Spinal cord (tissue), 10 donors: ENCODE results near the gene STT3B. TPM values are rescaled to one million over a fixed set of nuclear protein-coding genes. Genes with fewer than 3 reads are reported as not detected.

Source experiments
- DNase-seq, 6 donors: peaks; one replicate each; pipeline versions ENCODE4 v3.0.0 to v3.0.0-alpha.2; 2013 to 2015; ENCODE audit warnings: low spot score in 6 of 6, low read depth in 4 of 6
- H3K27ac ChIP-seq: one replicate; pipeline ENCODE4 v1.5.1; 2013; ENCODE audit warnings: low read depth, low read length, control low read depth
- H3K27me3 ChIP-seq: one replicate; pipeline ENCODE4 v1.6.1; 2013; ENCODE audit warnings: low read length; ENCODE audit not compliant: control insufficient read depth, insufficient read depth
- H3K36me3 ChIP-seq: one replicate; pipeline ENCODE4 v1.6.1; 2013; ENCODE audit warnings: low read length; ENCODE audit not compliant: control insufficient read depth, insufficient read depth
- H3K4me1 ChIP-seq: one replicate; pipeline ENCODE4 v1.6.1; 2013; ENCODE audit warnings: low read length; ENCODE audit not compliant: control insufficient read depth, insufficient read depth
- H3K4me3 ChIP-seq: one replicate; pipeline ENCODE4 v1.5.1; 2013; ENCODE audit warnings: low read depth, low read length, control low read depth
- H3K9me3 ChIP-seq: one replicate; pipeline ENCODE4 v1.6.1; 2013; ENCODE audit warnings: low read length; ENCODE audit not compliant: control insufficient read depth, insufficient read depth
- WGBS: methylation state at CpG from one replicate; pipeline ENCODE4 v1.1.5; 2013; ENCODE audit warnings: missing lambda C conversion rate; ENCODE audit not compliant: insufficient coverage; 5-methylcytosine and 5-hydroxymethylcytosine counted together
- polyA plus RNA-seq, 2 donors: library from polyadenylated mRNA; unstranded; fragments of 120-200 nt; gene quantifications; one replicate each; pipeline ENCODE4 v1.2.1, GENCODE V29; 2013; ENCODE audit not compliant: insufficient read length in 2 of 2
- total RNA-seq, 2 donors: library from RNA; depleted of rRNA in 1 of 2; stranded (reverse); fragments of 120-200 nt in 1 of 2; fragments of >200 nt in 1 of 2; gene quantifications; one replicate each; pipeline versions ENCODE4 v1.2.3 to v1.2.4, GENCODE V29; 2013 to 2014
- donor health status: healthy.

The STT3B gene
- total and polyA plus RNA-seq, 4 donors, result 93.7 to 196 (median 126) TPM

GRCh38 chr3:31575448-31575847 lies 42.7 kb downstream of the STT3B start:
- no peak for DNase-seq
- Histone ChIP-seq H3K27ac (no peak overlapping the region), H3K27me3 (no peaks in the 10 kb centered on the region), H3K4me1 (no peaks in the 10 kb centered on the region), H3K36me3 (no peaks in the 10 kb centered on the region), H3K9me3 (no peaks in the 10 kb centered on the region), H3K4me3 (no peak overlapping the region)
- no CpG with 5 or more reads among the region's 2 CpGs for WGBS

GRCh38 chr3:31576521-31576920 lies 43.8 kb downstream of the STT3B start:
- no peak for DNase-seq
- H3K4me3 ChIP-seq, result no peak overlapping the region
- H3K27ac ChIP-seq, result no peak overlapping the region
- H3K27me3 ChIP-seq, result no peaks in the 10 kb centered on the region
- no peaks in the 10 kb centered on the region for H3K9me3 ChIP-seq
- WGBS, result no CpG with 5 or more reads among the region's 1 CpG
- H3K4me1 ChIP-seq, result no peaks in the 10 kb centered on the region
- H3K36me3 ChIP-seq, result no peaks in the 10 kb centered on the region

GRCh38 chr3:31577232-31577631 lies 44.5 kb downstream of the STT3B start:
- Histone ChIP-seq H3K27ac (no peak overlapping the region), H3K4me3 (no peak overlapping the region)
- DNase-seq, result no peak

GRCh38 chr3:31579828-31580227 lies 47.1 kb downstream of the STT3B start:
- no peak for DNase-seq
- Histone ChIP-seq H3K27ac (no peak overlapping the region), H3K27me3 (no peaks in the 10 kb centered on the region), H3K36me3 (no peaks in the 10 kb centered on the region), H3K4me3 (no peak overlapping the region), H3K9me3 (no peaks in the 10 kb centered on the region), H3K4me1 (no peaks in the 10 kb centered on the region)
- no CpG with 5 or more reads among the region's 7 CpGs for WGBS

More at GRCh38 chr3:31577232-31577631, 44.5 kb downstream of the STT3B start:
- H3K4me1 ChIP-seq, result no peaks in the 10 kb centered on the region
- H3K27me3 ChIP-seq, result no peaks in the 10 kb centered on the region
- H3K36me3 ChIP-seq, result no peaks in the 10 kb centered on the region
- no peaks in the 10 kb centered on the region for H3K9me3 ChIP-seq

- H3K9me3 ChIP-seq, result no peaks in the 10 kb centered on the region
- no peak overlapping the region for H3K27ac ChIP-seq
- WGBS, result no CpG with 5 or more reads among the region's 2 CpGs
- no peak overlapping the region for H3K4me3 ChIP-seq
- H3K36me3 ChIP-seq, result no peaks in the 10 kb centered on the region
- no peaks in the 10 kb centered on the region for H3K4me1 ChIP-seq
- DNase-seq, result no peak
- no peaks in the 10 kb centered on the region for H3K27me3 ChIP-seq
These were observed 47.9 kb downstream of the STT3B start for GRCh38 chr3:31580645-31581044.

GRCh38 chr3:31581660-31582059 lies 48.9 kb downstream of the STT3B start:
- Histone ChIP-seq H3K36me3 (no peaks in the 10 kb centered on the region), H3K9me3 (no peaks in the 10 kb centered on the region), H3K27me3 (no peaks in the 10 kb centered on the region), H3K4me1 (no peaks in the 10 kb centered on the region), H3K4me3 (no peak overlapping the region), H3K27ac (no peak overlapping the region)
- DNase-seq, result no peak
- WGBS, result no CpG with 5 or more reads among the region's 2 CpGs

GRCh38 chr3:31589228-31589627 lies 56.5 kb downstream of the STT3B start:
- DNase-seq, result no peak
- no peak overlapping the region for H3K4me3 ChIP-seq
- H3K36me3 ChIP-seq, result no peaks in the 10 kb centered on the region
- H3K27ac ChIP-seq, result no peak overlapping the region
- no CpG with 5 or more reads among the region's 2 CpGs for WGBS
- H3K9me3 ChIP-seq, result peaks cover 10% of the 10 kb centered on the region
- H3K27me3 ChIP-seq, result no peaks in the 10 kb centered on the region
- H3K4me1 ChIP-seq, result no peaks in the 10 kb centered on the region

GRCh38 chr3:31590650-31591049 lies 57.9 kb downstream of the STT3B start:
- Histone ChIP-seq H3K36me3 (peaks cover 4% of the 10 kb centered on the region), H3K9me3 (peaks cover 10% of the 10 kb centered on the region)
- no CpG with 5 or more reads among the region's 1 CpG for WGBS

GRCh38 chr3:31592764-31593163 lies 60.0 kb downstream of the STT3B start:
- WGBS, result no CpG with 5 or more reads among the region's 2 CpGs
- H3K4me1 ChIP-seq, result no peaks in the 10 kb centered on the region
- peaks cover 6% of the 10 kb centered on the region for H3K36me3 ChIP-seq
- no peaks in the 10 kb centered on the region for H3K27me3 ChIP-seq
- no peak overlapping the region for H3K4me3 ChIP-seq
- peaks cover 10% of the 10 kb centered on the region for H3K9me3 ChIP-seq
- H3K27ac ChIP-seq, result no peak overlapping the region
- DNase-seq, result no peak

More at GRCh38 chr3:31590650-31591049, 57.9 kb downstream of the STT3B start:
- DNase-seq, result no peak
- no peaks in the 10 kb centered on the region for H3K4me1 ChIP-seq
- no peak overlapping the region for H3K4me3 ChIP-seq
- no peaks in the 10 kb centered on the region for H3K27me3 ChIP-seq
- no peak overlapping the region for H3K27ac ChIP-seq

- Histone ChIP-seq H3K9me3 (peaks cover 3% of the 10 kb centered on the region), H3K27ac (no peak overlapping the region), H3K27me3 (no peaks in the 10 kb centered on the region), H3K4me1 (no peaks in the 10 kb centered on the region), H3K36me3 (peaks cover 7% of the 10 kb centered on the region), H3K4me3 (no peak overlapping the region)
- no peak for DNase-seq
- WGBS, result 89% methylated on average over 1 of the region's 1 CpG
These were observed 63.5 kb downstream of the STT3B start for GRCh38 chr3:31596176-31596575.
